Measurements from ENCODE around the gene PLEKHA8. TPM values are rescaled to one million over a fixed set of nuclear protein-coding genes. Genes with fewer than 3 reads are reported as not detected.

Gene PLEKHA8
- total and polyA plus RNA-seq, 2 of the 8 experiments (the other 6 are each of a cell fraction or from before 2014, with no cell fraction given) = 10.7 to 44.0 TPM

GRCh38 chr7:30145426-30145970 is 117.3 kb downstream of the PLEKHA8 start (continued):
- TF ChIP-seq TCF12 (IDR thresholded peaks at IDR 0.05; ENCODE audit: low read depth, low read length) (no peak), CBX8 (IDR thresholded peaks at IDR 0.05; ENCODE audit: borderline replicate concordance, low read depth, low read length) (no peak), POLR2AphosphoS5 (IDR thresholded peaks at IDR 0.05; ENCODE audit: low read depth, low read length) (no peak), EGR1 (IDR thresholded peaks at IDR 0.05; ENCODE audit: borderline replicate concordance, low read depth, low read length) (no peak), TAF7 (optimal IDR thresholded peaks at IDR 0.05; ENCODE audit: borderline replicate concordance, low read depth, low read length) (no peak)
